Lower leg skin (tissue), 3 donors: ENCODE data around the gene LYPD4.

Source experiments
- CTCF ChIP-seq, 3 donors: fragments of 450-650 bp; IDR thresholded peaks; one replicate each; pipeline ENCODE4 v1.5.1; 2016; ENCODE audit warnings: antibody characterized with exemption in 3 of 3, mild to moderate bottlenecking in 3 of 3, moderate library complexity in 2 of 3
- POLR2A ChIP-seq, 2 donors: fragments of 450-650 bp; IDR thresholded peaks; one replicate each; pipeline ENCODE4 v1.6.1; 2016 to 2017; ENCODE audit warnings: antibody characterized with exemption in 2 of 2, mild to moderate bottlenecking in 1 of 2, moderate library complexity in 1 of 2

DNA sequence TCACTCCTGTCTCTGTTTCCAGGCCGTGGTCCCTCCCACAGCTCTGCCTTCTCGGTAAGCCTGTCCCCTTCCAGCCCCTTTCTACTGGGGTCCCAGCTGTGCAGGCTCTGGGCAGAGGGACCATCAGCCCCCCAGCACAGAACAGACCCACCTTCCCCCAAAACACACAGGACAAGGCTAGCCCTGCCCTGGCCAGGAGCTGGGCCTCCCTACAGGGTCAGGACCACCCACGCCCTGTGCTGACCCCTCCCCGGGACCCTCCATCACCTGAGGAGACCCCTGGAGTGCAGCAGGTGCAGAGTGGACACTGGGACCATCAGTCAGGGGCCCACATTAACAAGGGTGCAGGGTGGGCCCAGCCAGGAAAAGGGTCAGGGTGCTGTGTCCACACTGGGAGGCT lies 34.2 kb downstream of the LYPD4 start:
- TF ChIP-seq CTCF (IDR thresholded peaks at IDR 0.05), result no peak
- no peak for TF ChIP-seq POLR2A (IDR thresholded peaks at IDR 0.05)
